Fibroblast of the aortic adventitia (primary cell): ENCODE data around the gene TCF4. TPM values are rescaled to one million over a fixed set of nuclear protein-coding genes. Genes with fewer than 3 reads are reported as not detected.

Source experiments
- DNase-seq: peaks from one replicate; pipeline ENCODE4 v3.0.0-alpha.2; 2010; ENCODE audit warnings: low read depth
- H3K4me3 ChIP-seq: 2 replicates; pipeline ENCODE4 v1.5.1; 2011; ENCODE audit warnings: low read depth, mild to moderate bottlenecking, control low read depth, low read length, moderate library complexity
- CTCF ChIP-seq: IDR thresholded peaks from 2 replicates; pipeline ENCODE4 v1.5.1; 2011; ENCODE audit warnings: mild to moderate bottlenecking, low read length, control low read depth, inconsistent platforms; ENCODE audit not compliant: insufficient read depth
- total RNA-seq: library from RNA; depleted of rRNA; stranded (reverse); fragments of >200 nt; gene quantifications from 2 replicates; pipeline ENCODE4 v1.2.3, GENCODE V29; 2012; ENCODE audit warnings: low replicate concordance

The TCF4 gene
- total RNA-seq, 1 donor, result 105 TPM

GRCh38 chr18:55275039-55275901, 312.7 kb downstream of the TCF4 start:
- DNase-seq, result peak; percentile 69
- no peak overlapping the region for H3K4me3 ChIP-seq
- peak; percentile 7 for TF ChIP-seq CTCF

GRCh38 chr18:55272510-55273243, 315.3 kb downstream of the TCF4 start:
- H3K4me3 ChIP-seq, result no peak overlapping the region
- no peak for TF ChIP-seq CTCF
- DNase-seq, result peak; percentile 65

GRCh38 chr18:55269622-55270021, 318.4 kb downstream of the TCF4 start:
- DNase-seq, result no peak
- no peak for TF ChIP-seq CTCF
- H3K4me3 ChIP-seq, result no peak overlapping the region

DNA sequence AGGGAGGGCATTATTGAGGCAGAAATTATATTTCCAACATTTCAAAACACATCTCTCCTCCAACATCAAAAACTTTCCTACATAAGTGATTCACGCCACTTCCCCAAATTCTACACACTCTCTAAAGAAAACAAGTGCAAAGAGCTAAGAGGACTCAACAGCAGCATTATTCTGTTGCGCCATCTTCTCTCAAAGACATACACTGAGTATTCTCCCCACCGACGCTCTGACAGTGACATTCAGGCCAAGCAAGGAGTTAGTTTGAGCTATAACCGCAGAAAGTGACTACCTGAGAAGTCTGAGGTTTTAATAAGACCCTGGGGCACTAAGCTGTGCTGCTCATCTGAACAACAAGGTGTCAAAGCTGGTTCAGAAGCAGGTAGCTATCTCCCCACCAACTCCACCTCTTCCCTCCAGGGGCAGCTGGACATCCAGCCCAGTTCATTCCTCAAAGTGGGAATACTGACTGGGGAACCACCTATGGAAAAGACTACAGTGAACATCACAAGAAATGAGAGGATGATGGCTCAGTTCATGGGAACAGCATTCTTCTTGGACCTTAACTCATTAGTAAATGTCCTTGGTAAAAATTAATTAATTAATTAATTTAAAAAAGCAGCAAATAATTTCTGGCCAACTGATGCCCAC, 319.2 kb downstream of the TCF4 start:
- H3K4me3 ChIP-seq, result no peak overlapping the region
- no peak for DNase-seq
- TF ChIP-seq CTCF, result no peak

- TF ChIP-seq CTCF, result no peak
- H3K4me3 ChIP-seq, result no peak overlapping the region
- DNase-seq, result no peak
These were observed 319.8 kb downstream of the TCF4 start for GRCh38 chr18:55268151-55268601.

GRCh38 chr18:55266981-55267380, 321.0 kb downstream of the TCF4 start:
- TF ChIP-seq CTCF, result no peak
- H3K4me3 ChIP-seq, result no peak overlapping the region
- DNase-seq, result no peak
